Astrocyte of the cerebellum (primary cell): ENCODE data around the gene CISTR.

Source experiments
- DNase-seq: peaks from one replicate; pipeline ENCODE4 v3.0.0-alpha.2; 2011; ENCODE audit warnings: low read depth
- H3K4me3 ChIP-seq: 2 replicates; pipeline ENCODE4 v1.5.1; 2011; ENCODE audit warnings: mild to moderate bottlenecking, low read depth, low read length, moderate library complexity
- in situ Hi-C: cut with HindIII; loops from 2 replicates; pipeline ENCODE4 v1.10.0; 2017; ENCODE audit warnings: low sequenced_read_pairs
- TF ChIP-seq, protein P1 (sequence below): IDR thresholded peaks from 2 replicates; pipeline ENCODE4 v1.5.1; 2012; ENCODE audit warnings: low read length, low read depth, moderate library complexity, mild to moderate bottlenecking; ENCODE audit errors: missing control alignments

The CISTR gene

GRCh38 chr12:53747095-53747494 is 4.7 kb downstream of the CISTR start:
- no peak overlapping the region for H3K4me3 ChIP-seq
- no peak for DNase-seq
- in situ Hi-C loops = loop anchor here (5.0 kb wide), 1 partner anchor 45 kb away; no protein-coding TSS in a partner anchor
- TF ChIP-seq, protein P1, sequence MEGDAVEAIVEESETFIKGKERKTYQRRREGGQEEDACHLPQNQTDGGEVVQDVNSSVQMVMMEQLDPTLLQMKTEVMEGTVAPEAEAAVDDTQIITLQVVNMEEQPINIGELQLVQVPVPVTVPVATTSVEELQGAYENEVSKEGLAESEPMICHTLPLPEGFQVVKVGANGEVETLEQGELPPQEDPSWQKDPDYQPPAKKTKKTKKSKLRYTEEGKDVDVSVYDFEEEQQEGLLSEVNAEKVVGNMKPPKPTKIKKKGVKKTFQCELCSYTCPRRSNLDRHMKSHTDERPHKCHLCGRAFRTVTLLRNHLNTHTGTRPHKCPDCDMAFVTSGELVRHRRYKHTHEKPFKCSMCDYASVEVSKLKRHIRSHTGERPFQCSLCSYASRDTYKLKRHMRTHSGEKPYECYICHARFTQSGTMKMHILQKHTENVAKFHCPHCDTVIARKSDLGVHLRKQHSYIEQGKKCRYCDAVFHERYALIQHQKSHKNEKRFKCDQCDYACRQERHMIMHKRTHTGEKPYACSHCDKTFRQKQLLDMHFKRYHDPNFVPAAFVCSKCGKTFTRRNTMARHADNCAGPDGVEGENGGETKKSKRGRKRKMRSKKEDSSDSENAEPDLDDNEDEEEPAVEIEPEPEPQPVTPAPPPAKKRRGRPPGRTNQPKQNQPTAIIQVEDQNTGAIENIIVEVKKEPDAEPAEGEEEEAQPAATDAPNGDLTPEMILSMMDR = no peak

- TF ChIP-seq, protein P1 = peak; percentile 100
- in situ Hi-C loops = loop anchor here (5.0 kb wide), 1 partner anchor 44 kb away; no protein-coding TSS in a partner anchor
- DNase-seq = peak; percentile 81
- no peak overlapping the region for H3K4me3 ChIP-seq
Measured at GRCh38 chr12:53746592-53747092, 5.1 kb downstream of the CISTR start.

GRCh38 chr12:53744751-53745150 is 7.0 kb downstream of the CISTR start:
- DNase-seq = no peak
- H3K4me3 ChIP-seq = no peak overlapping the region
- TF ChIP-seq, protein P1 = no peak
- in situ Hi-C loops = loop anchor here (5.0 kb wide), 1 partner anchor 42 kb away; no protein-coding TSS in a partner anchor

DNA sequence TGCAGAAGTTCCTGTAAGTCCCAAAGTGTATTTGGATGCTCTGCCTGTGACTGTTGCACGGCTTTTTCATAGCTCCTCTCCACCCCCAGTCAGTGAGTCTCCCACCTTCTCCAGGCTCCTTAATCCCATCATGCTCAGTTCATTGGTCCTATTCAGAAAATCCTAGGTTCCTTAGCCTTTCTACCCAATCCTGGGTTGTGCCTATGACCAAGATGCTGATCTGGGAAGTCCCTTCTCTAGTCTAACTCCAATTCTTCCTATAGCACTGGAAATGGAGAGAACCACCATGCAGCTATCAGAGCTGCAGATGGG is 7.7 kb downstream of the CISTR start:
- TF ChIP-seq, protein P1 = no peak
- no peak for DNase-seq
- in situ Hi-C loops = no loop called here
- H3K4me3 ChIP-seq = no peak overlapping the region

DNA sequence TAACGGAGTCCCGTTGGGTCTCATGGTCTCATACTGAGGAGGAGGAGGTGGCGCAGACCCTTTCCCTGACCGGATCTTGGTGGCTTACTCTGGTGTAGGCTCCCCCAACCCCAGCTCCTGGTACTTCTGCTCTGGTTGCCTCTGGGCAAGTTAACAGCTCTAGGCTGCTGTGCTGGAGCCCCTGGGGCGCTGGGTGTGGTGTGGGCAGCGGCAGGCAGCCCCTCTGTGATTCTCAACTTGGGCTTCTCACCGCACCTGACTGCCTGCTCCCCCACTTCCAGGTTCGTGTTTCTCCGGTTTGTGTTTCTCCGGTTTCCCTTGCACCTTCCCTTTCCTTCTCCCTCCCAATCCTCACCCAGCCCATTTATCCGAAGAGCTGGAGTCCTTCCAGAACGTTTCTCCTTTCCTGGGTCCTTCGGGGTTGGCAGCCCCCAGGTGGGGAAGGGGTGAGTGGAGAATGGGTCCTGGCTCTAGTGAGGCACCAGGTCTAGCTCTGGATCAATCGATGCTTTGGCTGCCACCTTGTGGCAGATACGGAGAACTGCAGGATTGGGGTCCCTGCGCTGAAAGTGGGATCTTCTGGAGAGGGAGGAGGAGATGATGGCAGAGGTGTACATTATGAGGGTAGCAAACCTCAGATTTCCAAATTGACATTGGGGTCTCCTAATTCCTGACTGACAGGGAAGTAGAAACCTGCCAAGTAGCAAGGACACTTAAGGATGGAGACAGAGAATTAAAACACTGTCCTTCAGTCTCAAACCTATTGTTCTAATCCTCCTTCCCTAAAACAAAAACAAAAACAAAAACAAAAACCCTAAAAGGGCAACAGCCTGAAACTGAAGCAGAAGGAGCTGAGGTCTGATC is 8.3 kb downstream of the CISTR start:
- in situ Hi-C loops = no loop called here
- peak; percentile 16 for DNase-seq
- no peak overlapping the region for H3K4me3 ChIP-seq

DNA sequence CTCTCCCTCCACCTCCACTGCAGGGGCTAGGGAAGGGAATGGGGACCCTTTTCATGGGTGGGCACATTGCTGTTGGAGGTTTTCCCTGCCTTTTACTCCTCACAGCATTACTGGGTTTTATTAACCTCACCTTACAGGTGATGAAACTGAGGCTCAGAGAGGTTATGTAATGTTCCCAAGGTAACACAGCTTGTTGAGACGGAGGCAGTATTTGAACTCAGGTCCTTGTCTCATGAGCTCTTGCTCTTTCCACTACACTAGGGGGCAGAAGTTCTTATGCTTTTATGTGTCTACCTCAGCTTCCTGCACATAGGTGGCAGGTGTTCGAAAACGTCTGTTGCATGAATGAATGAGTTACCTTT is 11.7 kb downstream of the CISTR start:
- H3K4me3 ChIP-seq = no peak overlapping the region
- in situ Hi-C loops = no loop called here
- no peak for DNase-seq
- TF ChIP-seq, protein P1 = no peak

More for the DNA sequence above, 8.3 kb downstream of the CISTR start:
- TF ChIP-seq, protein P1 = peak; percentile 97
